SU-DHL-6 (cell line): ENCODE measurements around the gene TTC8.

Source experiments
- EZH2phosphoT487 ChIP-seq: fragments of 200-600 bp; sonication (generic), shearing (Covaris generic); conservative IDR thresholded peaks from 2 replicates; pipeline ENCODE4 v1.6.1; 2018; ENCODE audit warnings: mild to moderate bottlenecking, antibody characterized with exemption, low read length, moderate library complexity, mixed read lengths
- TF ChIP-seq, protein P1 (sequence below): fragments of 200-600 bp; sonication (generic); IDR thresholded peaks from one replicate; pipeline ENCODE4 v1.5.1; 2017; ENCODE audit warnings: antibody characterized with exemption, mild to moderate bottlenecking, low read length, moderate library complexity; ENCODE audit not compliant: insufficient read depth, poor library complexity, severe bottlenecking

DNA sequence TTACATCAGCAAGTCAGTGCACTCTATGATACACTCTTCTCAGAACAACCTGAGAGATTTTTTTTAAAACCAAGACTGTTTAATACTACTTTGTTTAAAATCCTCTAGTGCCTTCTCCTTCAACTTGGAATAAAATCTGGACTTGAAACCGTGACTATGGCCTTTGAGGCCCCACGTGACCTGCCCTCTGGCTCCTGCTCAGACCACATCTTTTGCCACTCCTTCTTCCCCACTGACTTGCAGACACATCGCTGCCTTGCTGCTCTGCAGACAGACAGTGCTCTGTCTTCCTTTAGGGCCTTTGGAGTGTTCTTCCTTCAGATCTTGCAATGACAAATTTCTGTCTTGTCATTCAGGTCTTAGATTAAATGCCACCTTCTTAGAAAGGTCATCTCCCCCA is 48.5 kb downstream of the TTC8 start:
- TF ChIP-seq EZH2phosphoT487: no peak
- TF ChIP-seq, protein P1, sequence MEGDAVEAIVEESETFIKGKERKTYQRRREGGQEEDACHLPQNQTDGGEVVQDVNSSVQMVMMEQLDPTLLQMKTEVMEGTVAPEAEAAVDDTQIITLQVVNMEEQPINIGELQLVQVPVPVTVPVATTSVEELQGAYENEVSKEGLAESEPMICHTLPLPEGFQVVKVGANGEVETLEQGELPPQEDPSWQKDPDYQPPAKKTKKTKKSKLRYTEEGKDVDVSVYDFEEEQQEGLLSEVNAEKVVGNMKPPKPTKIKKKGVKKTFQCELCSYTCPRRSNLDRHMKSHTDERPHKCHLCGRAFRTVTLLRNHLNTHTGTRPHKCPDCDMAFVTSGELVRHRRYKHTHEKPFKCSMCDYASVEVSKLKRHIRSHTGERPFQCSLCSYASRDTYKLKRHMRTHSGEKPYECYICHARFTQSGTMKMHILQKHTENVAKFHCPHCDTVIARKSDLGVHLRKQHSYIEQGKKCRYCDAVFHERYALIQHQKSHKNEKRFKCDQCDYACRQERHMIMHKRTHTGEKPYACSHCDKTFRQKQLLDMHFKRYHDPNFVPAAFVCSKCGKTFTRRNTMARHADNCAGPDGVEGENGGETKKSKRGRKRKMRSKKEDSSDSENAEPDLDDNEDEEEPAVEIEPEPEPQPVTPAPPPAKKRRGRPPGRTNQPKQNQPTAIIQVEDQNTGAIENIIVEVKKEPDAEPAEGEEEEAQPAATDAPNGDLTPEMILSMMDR: no peak
